HL-60 (cell line): Measurements from ENCODE around the gene SH3BP5.

ENCODE experiments used
- DNase-seq, 2 experiments: peaks; one replicate each; pipeline ENCODE4 v3.0.0-alpha.2; 2010 to 2020; ENCODE audit warnings: low read depth in 1 of 2, low spot score in 1 of 2
- H3K27ac ChIP-seq: fragments of 250-450 bp; sonication (Bioruptor Pico); replicated peaks from 2 replicates; pipeline ENCODE4 v1.5.1; 2020; ENCODE audit warnings: mild to moderate bottlenecking, moderate library complexity
- H3K27me3 ChIP-seq: fragments of 250-450 bp; sonication (Bioruptor Pico); 2 replicates; pipeline ENCODE4 v1.5.1; 2021; ENCODE audit warnings: mild to moderate bottlenecking, moderate library complexity; ENCODE audit not compliant: insufficient read depth, poor library complexity, severe bottlenecking
- H3K4me3 ChIP-seq: replicated peaks from 2 replicates; pipeline ENCODE4 v1.5.1; 2011; ENCODE audit warnings: mild to moderate bottlenecking, control low read depth, low read length; ENCODE audit not compliant: insufficient read depth
- CTCF ChIP-seq: IDR thresholded peaks from one replicate; pipeline ENCODE4 v1.5.1; 2011; ENCODE audit warnings: low read length, control low read depth, inconsistent platforms; ENCODE audit not compliant: insufficient read depth
- GABPA ChIP-seq: IDR thresholded peaks from 2 replicates; pipeline ENCODE4 v1.6.1; 2012; ENCODE audit warnings: low read depth
- POLR2AphosphoS5 ChIP-seq: IDR thresholded peaks from 2 replicates; pipeline ENCODE4 v1.6.1; 2012; ENCODE audit warnings: low read depth
- SPI1 ChIP-seq: IDR thresholded peaks from 2 replicates; pipeline ENCODE4 v1.6.1; 2012; ENCODE audit warnings: low read depth, mild to moderate bottlenecking, borderline replicate concordance
- TF ChIP-seq, protein P1 (sequence below): IDR thresholded peaks from 2 replicates; pipeline ENCODE4 v1.6.1; 2012; ENCODE audit warnings: low read depth; ENCODE audit not compliant: insufficient replicate concordance

Gene SH3BP5

GRCh38 chr3:15263926-15264325, 68.5 kb downstream of the SH3BP5 start:
- TF ChIP-seq POLR2AphosphoS5 = no peak
- TF ChIP-seq, protein P1, sequence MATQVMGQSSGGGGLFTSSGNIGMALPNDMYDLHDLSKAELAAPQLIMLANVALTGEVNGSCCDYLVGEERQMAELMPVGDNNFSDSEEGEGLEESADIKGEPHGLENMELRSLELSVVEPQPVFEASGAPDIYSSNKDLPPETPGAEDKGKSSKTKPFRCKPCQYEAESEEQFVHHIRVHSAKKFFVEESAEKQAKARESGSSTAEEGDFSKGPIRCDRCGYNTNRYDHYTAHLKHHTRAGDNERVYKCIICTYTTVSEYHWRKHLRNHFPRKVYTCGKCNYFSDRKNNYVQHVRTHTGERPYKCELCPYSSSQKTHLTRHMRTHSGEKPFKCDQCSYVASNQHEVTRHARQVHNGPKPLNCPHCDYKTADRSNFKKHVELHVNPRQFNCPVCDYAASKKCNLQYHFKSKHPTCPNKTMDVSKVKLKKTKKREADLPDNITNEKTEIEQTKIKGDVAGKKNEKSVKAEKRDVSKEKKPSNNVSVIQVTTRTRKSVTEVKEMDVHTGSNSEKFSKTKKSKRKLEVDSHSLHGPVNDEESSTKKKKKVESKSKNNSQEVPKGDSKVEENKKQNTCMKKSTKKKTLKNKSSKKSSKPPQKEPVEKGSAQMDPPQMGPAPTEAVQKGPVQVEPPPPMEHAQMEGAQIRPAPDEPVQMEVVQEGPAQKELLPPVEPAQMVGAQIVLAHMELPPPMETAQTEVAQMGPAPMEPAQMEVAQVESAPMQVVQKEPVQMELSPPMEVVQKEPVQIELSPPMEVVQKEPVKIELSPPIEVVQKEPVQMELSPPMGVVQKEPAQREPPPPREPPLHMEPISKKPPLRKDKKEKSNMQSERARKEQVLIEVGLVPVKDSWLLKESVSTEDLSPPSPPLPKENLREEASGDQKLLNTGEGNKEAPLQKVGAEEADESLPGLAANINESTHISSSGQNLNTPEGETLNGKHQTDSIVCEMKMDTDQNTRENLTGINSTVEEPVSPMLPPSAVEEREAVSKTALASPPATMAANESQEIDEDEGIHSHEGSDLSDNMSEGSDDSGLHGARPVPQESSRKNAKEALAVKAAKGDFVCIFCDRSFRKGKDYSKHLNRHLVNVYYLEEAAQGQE = no peak
- DNase-seq = no peak
- Histone ChIP-seq H3K27me3 (no peaks in the 10 kb centered on the region), H3K4me3 (no peak overlapping the region), H3K27ac (no peak overlapping the region)

- H3K27me3 ChIP-seq = no peaks in the 10 kb centered on the region
- no peak for DNase-seq
- no peak overlapping the region for H3K4me3 ChIP-seq
- H3K27ac ChIP-seq = no peak overlapping the region
- TF ChIP-seq, protein P1 = no peak
- TF ChIP-seq GABPA = no peak
- TF ChIP-seq POLR2AphosphoS5 = no peak
- no peak for TF ChIP-seq CTCF
- TF ChIP-seq SPI1 = no peak
These were observed 69.3 kb downstream of the SH3BP5 start for GRCh38 chr3:15263120-15263519.

GRCh38 chr3:15262021-15262420, 70.4 kb downstream of the SH3BP5 start:
- TF ChIP-seq SPI1 = no peak
- TF ChIP-seq, protein P1 = no peak
- TF ChIP-seq CTCF = no peak
- no peak for TF ChIP-seq GABPA
- TF ChIP-seq POLR2AphosphoS5 = no peak
- Histone ChIP-seq H3K27ac (no peak overlapping the region), H3K27me3 (no peaks in the 10 kb centered on the region), H3K4me3 (no peak overlapping the region)
- DNase-seq = no peak

- TF ChIP-seq, protein P1 = no peak
- TF ChIP-seq SPI1 (no peak), CTCF (no peak), GABPA (no peak)
- H3K27me3 ChIP-seq = no peaks in the 10 kb centered on the region
- H3K4me3 ChIP-seq = no peak overlapping the region
- no peak for DNase-seq
- no peak overlapping the region for H3K27ac ChIP-seq
These were observed 71.1 kb downstream of the SH3BP5 start for GRCh38 chr3:15261274-15261673.
